Endothelial cell of umbilical vein (primary cell): ENCODE results near the gene NDUFAF8. TPM values are rescaled to one million over a fixed set of nuclear protein-coding genes. Genes with fewer than 3 reads are reported as not detected.

Experiments
- BruUV-seq: library from RNA; stranded (reverse); fragments of 400-500 nt; replicated peaks from 2 replicates; lab custom pipeline; 2021; lab: Mats Ljungman, UMichigan
- CTCF ChIA-PET: fragments of 300-600, 350-600 bp; sonication (Branson Sonifier 250); formaldehyde crosslinking; loops from one replicate; lab custom pipeline; 2021; ENCODE audit warnings: antibody characterized with exemption, inconsistent platforms; lab: Charles Lee
- POLR2A ChIA-PET: fragments of 300-600, 350-600 bp; sonication (Branson Sonifier 250); formaldehyde crosslinking; loops from one replicate; lab custom pipeline; 2021; ENCODE audit warnings: antibody characterized with exemption, inconsistent platforms; lab: Charles Lee
- DNase-seq: peaks from one replicate; pipeline ENCODE4 v3.0.0-alpha.2; 2011; ENCODE audit warnings: low read depth, low spot score
- FAIRE-seq: peaks from 2 replicates; lab custom pipeline; 2011; peaks lifted over from hg19 to GRCh38; lab: Jason Lieb, UNC
- H2AFZ ChIP-seq: 2 replicates; pipeline ENCODE4 v1.6.0; 2012; ENCODE audit warnings: low read depth, low read length, control low read depth, inconsistent platforms
- H3K27ac ChIP-seq: 2 replicates; pipeline ENCODE4 v1.5.1; 2011; ENCODE audit warnings: low read depth, mild to moderate bottlenecking, control low read depth, low read length, moderate library complexity; ENCODE audit not compliant: insufficient read depth
- H3K27me3 ChIP-seq, 2 experiments: 2 replicates each; pipeline versions ENCODE4 v1.6.0 to v1.6.1; 2011; ENCODE audit warnings: low read length in 2 of 2, mixed read lengths in 1 of 2; ENCODE audit not compliant: control insufficient read depth in 2 of 2, insufficient read depth in 2 of 2
- H3K36me3 ChIP-seq, 2 experiments: 2 replicates in 1 of 2; 3 replicates in 1 of 2; pipeline ENCODE4 v1.5.1; 2011; ENCODE audit warnings: low read length in 2 of 2, mild to moderate bottlenecking in 1 of 2, moderate library complexity in 1 of 2; ENCODE audit not compliant: control insufficient read depth in 2 of 2, insufficient read depth in 2 of 2; ENCODE audit errors: extremely low read depth in 1 of 2
- H3K4me1 ChIP-seq: 3 replicates; pipeline ENCODE4 v1.5.1; 2011; ENCODE audit warnings: mild to moderate bottlenecking, low read length; ENCODE audit not compliant: control insufficient read depth, insufficient read depth; ENCODE audit errors: extremely low read depth
- H3K4me2 ChIP-seq: 2 replicates; pipeline ENCODE4 v1.6.1; 2011; ENCODE audit warnings: low read length, control low read depth, mixed read lengths; ENCODE audit not compliant: insufficient read depth
- H3K4me3 ChIP-seq, 3 experiments: fragments of 200-600 bp in 1 of 3; sonication (generic), shearing (Covaris generic) in 1 of 3; replicated peaks in 1 of 3; 2 replicates each; pipeline ENCODE4 v1.5.1; 2011 to 2016; ENCODE audit warnings: control low read depth in 3 of 3, low read length in 3 of 3, mild to moderate bottlenecking in 2 of 3, inconsistent platforms in 1 of 3, low read depth in 1 of 3, moderate library complexity in 1 of 3; ENCODE audit not compliant: insufficient read depth in 1 of 3
- H3K79me2 ChIP-seq: 2 replicates; pipeline ENCODE4 v1.6.0; 2012; ENCODE audit warnings: low read length, inconsistent platforms; ENCODE audit not compliant: control insufficient read depth, insufficient read depth
- H3K9ac ChIP-seq: replicated peaks from 2 replicates; pipeline ENCODE3; 2011; ENCODE audit warnings: low read length, control low read depth; ENCODE audit not compliant: insufficient read depth; ENCODE audit errors: extremely low read depth
- H3K9me1 ChIP-seq: replicated peaks from 3 replicates; pipeline ENCODE4 v1.6.0; 2011; ENCODE audit warnings: mild to moderate bottlenecking, low read length; ENCODE audit not compliant: control insufficient read depth, insufficient read depth; ENCODE audit errors: extremely low read depth
- H3K9me3 ChIP-seq: replicated peaks from 2 replicates; pipeline ENCODE4 v1.5.1; 2012; ENCODE audit warnings: low read length, inconsistent platforms; ENCODE audit not compliant: control insufficient read depth, insufficient read depth
- H4K20me1 ChIP-seq: replicated peaks from 2 replicates; pipeline ENCODE3; 2011; ENCODE audit warnings: mild to moderate bottlenecking, low read length; ENCODE audit not compliant: control insufficient read depth, insufficient read depth; ENCODE audit errors: extremely low read depth
- EZH2 ChIP-seq: IDR thresholded peaks from 2 replicates; pipeline ENCODE4 v1.6.1; 2012; ENCODE audit warnings: borderline replicate concordance, low read depth, mild to moderate bottlenecking, moderate library complexity, low read length, inconsistent platforms; ENCODE audit not compliant: severe bottlenecking
- FOS ChIP-seq: IDR thresholded peaks from 2 replicates; pipeline ENCODE4 v1.6.1; 2011; ENCODE audit warnings: mild to moderate bottlenecking, low read length, moderate library complexity, borderline replicate concordance; ENCODE audit not compliant: insufficient read depth
- GATA2 ChIP-seq: IDR thresholded peaks from 2 replicates; pipeline ENCODE4 v1.7.0; 2011; ENCODE audit warnings: low read depth, mild to moderate bottlenecking, moderate library complexity, mixed read lengths, low read length; ENCODE audit not compliant: insufficient read length, insufficient read depth
- JUN ChIP-seq: IDR thresholded peaks from 2 replicates; pipeline ENCODE4 v1.6.1; 2011; ENCODE audit warnings: borderline replicate concordance, low read depth; ENCODE audit not compliant: insufficient read length, insufficient read depth
- MYC ChIP-seq: IDR thresholded peaks from one replicate; pipeline ENCODE4 v1.6.1; 2011; ENCODE audit warnings: mild to moderate bottlenecking, low read depth, low read length
- POLR2A ChIP-seq: IDR thresholded peaks from 2 replicates; pipeline ENCODE4 v1.6.1; 2012; ENCODE audit warnings: low read depth, mild to moderate bottlenecking, control low read depth, low read length
- POLR2AphosphoS5 ChIP-seq: IDR thresholded peaks from 2 replicates; pipeline ENCODE4 v1.6.1; 2012; ENCODE audit warnings: low read depth, mild to moderate bottlenecking, control low read depth, low read length, moderate library complexity; ENCODE audit not compliant: insufficient read depth
- dilution Hi-C: fragments of 300-500 bp; cut with MboI; formaldehyde crosslinking; loops from one replicate; pipeline ENCODE4 v1.15.0; 2019; ENCODE audit warnings: low sequenced_read_pairs; ENCODE audit not compliant: extremely low pct_ligation_motif_present
- intact Hi-C: fragments of 100-400 bp; cut with micrococcal nuclease; formaldehyde crosslinking; loops from one replicate; pipeline ENCODE4 v1.10.0; 2022
- polyA plus RNA-seq, 4 experiments: library from polyadenylated mRNA; depleted of rRNA in 3 of 4; stranded (reverse) in 3 of 4; unstranded in 1 of 4; fragments of >200 nt; gene quantifications; 2 replicates each; pipeline versions ENCODE4 v1.2.1 to v1.2.3, GENCODE V29; 2011 to 2012; ENCODE audit warnings: missing spikeins in 1 of 4
- total RNA-seq: library from RNA; stranded (reverse); gene quantifications from 2 replicates; pipeline ENCODE4 v1.2.3, GENCODE V29; 2021
- TF ChIP-seq, protein P1 (sequence below), 2 donors: IDR thresholded peaks; 1 replicate in 1 of 2; 2 replicates in 1 of 2; pipeline ENCODE4 v1.5.1; 2011; ENCODE audit warnings: low read length in 2 of 2, mild to moderate bottlenecking in 2 of 2, moderate library complexity in 2 of 2, control low read depth in 1 of 2, inconsistent platforms in 1 of 2, low read depth in 1 of 2; ENCODE audit not compliant: insufficient read depth in 1 of 2; ENCODE audit errors: extremely low read depth in 1 of 2
- TF ChIP-seq, protein P2 (sequence below): IDR thresholded peaks from 2 replicates; pipeline ENCODE4 v1.6.1; 2011; ENCODE audit not compliant: insufficient read depth, insufficient read length

The NDUFAF8 gene
- total and polyA plus RNA-seq, 2 donors (not counting 3 experiments of a cell fraction or from before 2014, with no cell fraction given) = 61.5 to 83.9 TPM

DNA sequence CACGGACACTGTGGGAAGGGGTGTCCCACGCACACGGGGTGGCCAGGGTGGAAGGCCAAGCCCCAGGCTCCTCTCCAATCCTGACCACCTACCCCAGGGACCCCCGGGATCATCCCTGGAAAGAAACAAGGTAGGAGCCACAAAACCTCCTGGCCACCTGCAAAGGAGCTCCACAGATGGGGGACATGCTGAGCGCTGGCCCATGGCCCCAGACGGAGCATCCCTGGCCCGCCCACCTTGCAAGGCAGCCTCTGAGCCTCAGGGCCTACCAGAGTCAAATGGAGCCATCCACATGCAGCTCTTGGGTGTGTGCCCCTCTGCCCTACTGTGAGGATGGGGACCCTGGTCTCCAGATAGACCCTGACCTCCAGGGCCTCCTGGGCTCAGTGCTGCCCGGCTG, 39.7 kb downstream of the NDUFAF8 start:
- H3K9me3 ChIP-seq = no peaks in the 10 kb centered on the region
- H3K27ac ChIP-seq = no peak overlapping the region
- no TSS peak for BruUV-seq
- H3K36me3 ChIP-seq = peaks cover 9 to 47% of the 10 kb centered on the region in 2 experiments
- no peak for TF ChIP-seq GATA2
- TF ChIP-seq, protein P1, sequence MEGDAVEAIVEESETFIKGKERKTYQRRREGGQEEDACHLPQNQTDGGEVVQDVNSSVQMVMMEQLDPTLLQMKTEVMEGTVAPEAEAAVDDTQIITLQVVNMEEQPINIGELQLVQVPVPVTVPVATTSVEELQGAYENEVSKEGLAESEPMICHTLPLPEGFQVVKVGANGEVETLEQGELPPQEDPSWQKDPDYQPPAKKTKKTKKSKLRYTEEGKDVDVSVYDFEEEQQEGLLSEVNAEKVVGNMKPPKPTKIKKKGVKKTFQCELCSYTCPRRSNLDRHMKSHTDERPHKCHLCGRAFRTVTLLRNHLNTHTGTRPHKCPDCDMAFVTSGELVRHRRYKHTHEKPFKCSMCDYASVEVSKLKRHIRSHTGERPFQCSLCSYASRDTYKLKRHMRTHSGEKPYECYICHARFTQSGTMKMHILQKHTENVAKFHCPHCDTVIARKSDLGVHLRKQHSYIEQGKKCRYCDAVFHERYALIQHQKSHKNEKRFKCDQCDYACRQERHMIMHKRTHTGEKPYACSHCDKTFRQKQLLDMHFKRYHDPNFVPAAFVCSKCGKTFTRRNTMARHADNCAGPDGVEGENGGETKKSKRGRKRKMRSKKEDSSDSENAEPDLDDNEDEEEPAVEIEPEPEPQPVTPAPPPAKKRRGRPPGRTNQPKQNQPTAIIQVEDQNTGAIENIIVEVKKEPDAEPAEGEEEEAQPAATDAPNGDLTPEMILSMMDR (IDR thresholded peaks at IDR 0.05; ENCODE audit: extremely low read depth in 1 of 2, insufficient read depth in 1 of 2, low read depth in 1 of 2, low read length in 2 of 2) = no peak
- TF ChIP-seq JUN = no peak
- no peak for TF ChIP-seq FOS
- TF ChIP-seq POLR2A = no peak
- TF ChIP-seq MYC = no peak
- no peak for TF ChIP-seq EZH2
- TF ChIP-seq POLR2AphosphoS5 = no peak
- TF ChIP-seq, protein P2, sequence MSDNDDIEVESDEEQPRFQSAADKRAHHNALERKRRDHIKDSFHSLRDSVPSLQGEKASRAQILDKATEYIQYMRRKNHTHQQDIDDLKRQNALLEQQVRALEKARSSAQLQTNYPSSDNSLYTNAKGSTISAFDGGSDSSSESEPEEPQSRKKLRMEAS = no peak
- H3K27me3 ChIP-seq = no peaks in the 10 kb centered on the region
- H3K4me2 ChIP-seq = no peak overlapping the region
- CTCF ChIA-PET = interaction anchor here (1.3 kb wide), 1 partner anchor 20 kb away, joined by 3 read pairs; no protein-coding TSS in a partner anchor
- DNase-seq (no peak), FAIRE-seq (no peak)
- intact Hi-C loops (no loop called here), dilution Hi-C loops (no loop called here)
- peaks cover 2% of the 10 kb centered on the region for H3K79me2 ChIP-seq
- POLR2A ChIA-PET = no interaction called here
- H2AFZ ChIP-seq = no peak overlapping the region
- no peaks in the 10 kb centered on the region for H4K20me1 ChIP-seq
- H3K4me1 ChIP-seq = no peaks in the 10 kb centered on the region
- no peaks in the 10 kb centered on the region for H3K9me1 ChIP-seq
- H3K9ac ChIP-seq = no peak overlapping the region
- H3K4me3 ChIP-seq = no peak overlapping the region
